ENCODE results near the gene RAC3.

The RAC3 gene

GRCh38 chr17:81999587-81999975, 31.9 kb upstream of the RAC3 start:
- no peak for DNase-seq (ENCODE audit: low spot score)

- no peak for DNase-seq (ENCODE audit: low spot score)
Measured at GRCh38 chr17:81999976-82000802, 31.3 kb upstream of the RAC3 start.

DNA sequence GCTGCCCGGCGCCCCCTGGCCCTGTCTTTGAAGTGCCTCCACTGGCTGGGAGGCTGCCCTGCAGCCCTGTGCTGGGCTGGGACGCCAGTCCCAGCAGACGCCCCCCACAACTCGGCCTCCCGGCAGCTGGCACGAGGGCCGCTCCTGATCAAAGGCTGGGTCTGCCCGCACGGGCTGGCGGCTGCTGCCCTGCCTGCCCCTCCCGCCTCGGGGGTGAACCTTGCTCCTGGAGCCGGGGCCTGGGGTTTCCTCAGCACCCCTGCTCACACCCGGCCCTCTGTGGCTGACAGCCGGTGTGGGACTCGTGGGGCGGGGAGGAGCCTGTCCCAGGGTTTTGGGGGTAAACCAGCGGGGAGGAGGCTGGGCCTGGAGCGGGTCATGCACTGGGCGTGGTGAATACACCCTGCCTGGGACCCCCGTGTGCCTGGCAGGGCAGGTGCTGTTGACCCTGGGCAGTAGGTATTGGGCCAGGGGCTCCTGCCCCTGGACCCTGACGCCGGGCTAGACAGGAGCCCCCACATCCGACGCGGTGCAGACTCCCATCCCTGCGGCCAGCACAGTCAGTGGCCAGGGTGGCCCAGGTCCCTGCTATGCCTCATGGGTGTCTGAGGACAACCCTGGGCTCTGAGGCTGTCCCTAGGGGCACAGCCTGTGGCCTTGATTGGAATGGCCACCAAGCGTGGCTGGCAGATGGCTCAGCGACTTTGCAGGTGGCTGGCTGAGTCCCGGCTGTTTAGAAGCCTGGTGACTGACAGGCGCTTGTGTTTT, 30.5 kb upstream of the RAC3 start:
- DNase-seq (ENCODE audit: low spot score), result no peak

DNA sequence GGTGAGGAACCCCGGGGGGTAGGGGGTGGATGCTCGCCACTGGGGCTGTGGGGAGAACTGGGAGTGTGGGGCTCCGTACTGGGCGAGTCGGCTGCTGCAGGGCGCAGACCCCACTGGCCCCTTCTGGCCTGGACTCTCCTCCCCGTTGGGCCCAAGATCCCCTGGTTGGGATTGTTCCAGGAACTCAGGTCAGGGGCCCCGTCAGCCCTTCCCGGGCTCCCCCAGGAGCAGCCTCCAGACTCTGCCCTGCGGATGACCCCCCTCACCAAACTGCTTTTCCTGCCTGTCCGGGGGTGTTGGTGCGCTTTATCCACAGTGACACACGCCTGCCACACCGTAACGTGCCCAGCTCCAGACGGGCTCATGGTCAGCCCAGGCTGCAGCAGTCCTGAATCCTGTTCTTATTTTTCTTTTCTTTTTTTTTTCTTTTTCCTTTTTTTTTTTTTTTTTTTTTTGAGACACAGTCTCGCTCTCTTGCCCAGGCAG, 29.9 kb upstream of the RAC3 start:
- DNase-seq (ENCODE audit: low spot score), result no peak

GRCh38 chr17:82003411-82004381, 27.8 kb upstream of the RAC3 start:
- peak; percentile 96 for DNase-seq (ENCODE audit: low spot score)

GRCh38 chr17:82004517-82005455, 26.7 kb upstream of the RAC3 start:
- no peak for DNase-seq (ENCODE audit: low spot score)

GRCh38 chr17:82005701-82006348, 25.7 kb upstream of the RAC3 start:
- DNase-seq (ENCODE audit: low spot score), result no peak

GRCh38 chr17:82006468-82007227, 24.8 kb upstream of the RAC3 start:
- peak; percentile 54 for DNase-seq (ENCODE audit: low spot score)

DNA sequence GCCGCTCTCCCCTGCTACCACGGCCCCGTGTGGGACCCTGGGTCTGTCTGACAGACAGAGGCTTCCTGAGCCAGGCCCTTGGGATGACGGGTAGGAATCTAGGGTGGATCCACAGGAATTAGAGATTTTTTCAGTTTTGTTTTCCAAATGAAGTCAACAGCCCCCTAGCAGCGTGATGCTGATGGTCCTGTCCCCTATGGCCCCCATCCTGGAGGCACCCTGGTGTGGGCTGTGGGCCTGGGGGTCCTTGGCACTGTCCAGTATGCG, 24.3 kb upstream of the RAC3 start:
- no peak for DNase-seq (ENCODE audit: low spot score)

DNA sequence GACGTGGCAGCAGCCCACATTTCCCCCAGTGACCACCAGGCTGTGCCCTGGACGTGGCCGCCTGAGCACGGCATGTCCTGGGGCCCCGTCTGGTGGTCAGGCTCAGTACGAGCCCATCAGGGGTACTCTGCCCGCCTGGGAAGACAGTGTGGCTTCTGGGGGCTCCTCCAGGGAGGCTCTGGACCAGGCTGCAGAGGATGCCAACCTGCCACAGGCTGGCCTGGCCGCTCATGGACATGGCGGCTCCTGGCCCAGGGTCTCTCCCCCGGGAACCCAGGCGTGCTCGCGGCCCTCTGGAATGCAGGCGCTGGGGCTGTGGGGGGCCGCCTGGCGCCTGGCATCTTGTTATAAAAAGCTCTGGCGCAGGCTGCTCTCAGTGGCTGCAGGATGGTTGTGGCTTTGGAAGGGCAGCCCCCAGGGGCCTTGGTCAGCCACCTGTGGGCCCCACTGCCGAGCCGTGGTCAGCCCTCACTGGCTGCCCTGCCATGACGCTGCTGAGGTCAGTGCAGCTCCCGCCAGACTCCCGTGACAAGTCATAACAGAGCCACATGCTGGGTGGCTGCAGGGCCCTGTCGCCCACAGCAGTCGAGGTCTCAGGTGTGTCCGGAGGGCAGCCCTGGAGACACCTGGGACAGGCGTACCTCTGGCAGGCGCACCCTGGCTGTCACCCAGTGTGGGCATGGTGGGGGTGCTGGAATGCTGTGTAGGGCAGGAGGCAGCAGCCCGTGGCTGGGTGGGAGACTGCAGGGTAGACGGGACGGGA, 23.8 kb upstream of the RAC3 start:
- no peak for DNase-seq (ENCODE audit: low spot score)

DNA sequence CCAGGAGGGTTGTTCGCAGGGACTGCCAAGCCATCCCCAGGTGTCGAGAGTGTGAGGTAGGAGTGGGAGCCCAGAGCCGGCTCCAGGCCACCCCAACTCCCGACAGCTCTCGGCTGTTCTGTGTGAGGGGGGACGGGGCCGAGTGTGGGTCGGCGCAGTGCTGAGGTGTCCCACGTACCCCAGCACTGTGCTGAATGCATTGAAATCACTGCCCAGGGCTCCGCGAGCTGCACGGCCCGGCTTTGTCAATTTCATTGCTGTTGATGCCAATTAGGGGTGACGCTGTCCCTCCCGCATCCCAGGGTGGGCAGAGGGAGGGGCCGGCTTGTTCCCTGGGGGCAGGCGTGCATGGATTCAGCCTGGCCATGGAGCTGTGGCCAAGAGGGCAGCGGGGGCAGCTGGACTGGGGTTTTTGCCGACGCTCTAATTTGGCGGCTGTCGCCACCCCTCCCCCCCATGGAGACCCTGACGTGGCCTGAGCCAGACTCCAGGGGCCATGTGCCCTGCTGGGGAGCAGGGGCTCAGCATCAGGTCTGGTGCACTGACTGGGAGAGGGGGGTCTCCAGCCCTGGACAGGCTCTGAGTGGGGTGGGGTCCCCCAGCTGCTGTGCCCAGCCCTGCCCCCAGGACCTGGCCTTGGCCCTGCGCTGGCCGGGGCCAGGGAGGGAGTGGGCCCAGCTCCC, 23.1 kb upstream of the RAC3 start:
- no peak for DNase-seq (ENCODE audit: low spot score)

DNA sequence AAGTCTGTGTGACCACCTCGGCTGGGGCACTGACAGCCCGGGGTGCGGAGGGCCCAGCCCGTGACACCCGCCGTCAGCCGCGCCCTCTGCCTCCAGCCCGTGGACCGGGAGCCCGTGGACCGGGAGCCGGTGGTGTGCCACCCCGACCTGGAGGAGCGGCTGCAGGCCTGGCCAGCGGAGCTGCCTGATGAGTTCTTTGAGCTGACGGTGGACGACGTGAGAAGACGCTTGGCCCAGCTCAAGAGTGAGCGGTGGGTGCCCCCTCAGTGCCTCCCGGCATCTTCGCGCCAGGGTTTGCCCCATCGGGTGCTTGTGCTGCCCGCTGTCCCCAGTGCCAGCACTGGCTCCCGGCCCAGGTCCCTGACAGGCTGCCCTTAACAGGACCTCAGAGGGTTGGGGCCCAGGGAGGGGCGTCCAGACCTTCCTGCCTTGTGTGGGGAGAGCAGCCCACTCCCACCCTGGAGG, 22.5 kb upstream of the RAC3 start:
- DNase-seq (ENCODE audit: low spot score), result no peak

- no peak for DNase-seq (ENCODE audit: low spot score)
Measured at GRCh38 chr17:82009413-82009812, 22.1 kb upstream of the RAC3 start.

DNA sequence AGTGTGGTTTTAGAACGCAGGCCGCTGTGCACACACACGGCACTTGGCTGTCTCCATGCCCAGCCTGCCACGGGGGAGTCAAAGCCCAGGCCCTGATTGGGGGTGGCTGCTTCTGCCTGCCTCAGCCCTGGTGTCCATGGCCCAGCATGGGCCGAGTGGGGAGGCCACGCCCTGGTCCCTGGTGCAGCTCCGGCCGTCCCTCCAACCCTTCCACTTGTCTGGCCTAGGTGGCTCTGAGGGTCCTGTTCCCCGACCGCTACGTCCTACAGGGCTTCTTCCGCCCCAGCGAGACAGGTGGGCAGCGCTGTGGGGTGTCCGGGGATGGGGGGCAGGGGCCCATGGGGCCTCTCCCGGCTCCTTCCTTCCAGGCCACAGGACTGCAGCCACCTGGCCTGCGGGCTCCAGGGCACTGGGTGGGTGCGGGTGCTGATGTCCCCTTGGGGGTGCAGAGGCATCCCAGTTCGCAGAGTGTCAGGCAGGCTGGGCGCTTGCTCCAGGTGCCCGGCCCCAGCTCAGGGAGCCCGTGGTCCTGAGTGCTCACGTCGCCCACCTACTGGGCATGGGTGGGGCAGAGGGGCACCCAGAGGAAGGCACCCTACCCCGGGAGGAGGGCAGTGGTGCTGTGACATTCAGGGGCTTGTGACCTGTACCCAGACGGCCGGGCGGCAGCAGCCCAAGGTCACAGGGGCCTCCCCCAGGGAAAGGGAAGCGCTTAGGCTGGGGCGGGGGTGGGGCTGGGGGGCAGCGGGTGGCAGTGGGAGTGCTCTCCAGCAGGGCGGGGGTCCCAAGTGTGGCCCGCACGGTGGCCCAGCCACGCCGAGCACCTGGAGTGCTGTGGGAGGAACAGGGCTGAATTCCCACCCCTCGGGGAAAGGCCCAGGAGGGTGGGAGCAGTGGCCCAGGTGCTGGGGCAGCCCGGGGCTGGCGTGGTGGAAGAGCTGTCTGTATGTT, 20.6 kb upstream of the RAC3 start:
- no peak for DNase-seq (ENCODE audit: low spot score)

- no peak for DNase-seq (ENCODE audit: low spot score)
Measured at GRCh38 chr17:82011617-82012187, 19.8 kb upstream of the RAC3 start.

GRCh38 chr17:82012261-82012639, 19.2 kb upstream of the RAC3 start:
- DNase-seq (ENCODE audit: low spot score), result no peak

Measured in AG08395 (cell line).